Measurements from ENCODE around the gene ZNF652.

- TF ChIP-seq CTCF (IDR thresholded peaks at IDR 0.05) (no peak), POLR2A (IDR thresholded peaks at IDR 0.05) (no peak)
These were observed 3.3 kb downstream of the ZNF652 start for GRCh38 chr17:49358641-49359247.

Data from prostate gland (tissue), 2 donors.